ENCODE results near the gene RAD9A. TPM values are rescaled to one million over a fixed set of nuclear protein-coding genes. Genes with fewer than 3 reads are reported as not detected.

RAD9A gene
- total RNA-seq, 1 donor from 2014 or later: 12.1 TPM

- H3K27me3 Mint-ChIP-seq (ENCODE audit: unreplicated experiment): peaks cover 15% of the 10 kb centered on the region
- no peaks in the 10 kb centered on the region for H3K36me3 Mint-ChIP-seq (ENCODE audit: unreplicated experiment)
- peaks cover 6% of the 10 kb centered on the region for H3K4me1 Mint-ChIP-seq (ENCODE audit: low read depth, unreplicated experiment)
- TF ChIP-seq CTCF (IDR thresholded peaks at IDR 0.05; ENCODE audit: partially characterized antibody, unreplicated experiment): no peak
- H3K4me3 Mint-ChIP-seq (ENCODE audit: unreplicated experiment): no peak overlapping the region
- DNase-seq: no peak
- no peak overlapping the region for H3K27ac Mint-ChIP-seq (ENCODE audit: unreplicated experiment)
- H3K9me3 Mint-ChIP-seq (ENCODE audit: unreplicated experiment): no peaks in the 10 kb centered on the region
Observed at GRCh38 chr11:67412495-67413179, 20.9 kb downstream of the RAD9A start.

GRCh38 chr11:67413266-67413849 lies 21.6 kb downstream of the RAD9A start:
- no peaks in the 10 kb centered on the region for H3K9me3 Mint-ChIP-seq (ENCODE audit: unreplicated experiment)
- peaks cover 19% of the 10 kb centered on the region for H3K27me3 Mint-ChIP-seq (ENCODE audit: unreplicated experiment)
- peaks cover 6% of the 10 kb centered on the region for H3K4me1 Mint-ChIP-seq (ENCODE audit: low read depth, unreplicated experiment)
- peak overlapping the region; percentile 55 for H3K27ac Mint-ChIP-seq (ENCODE audit: unreplicated experiment)
- H3K4me3 Mint-ChIP-seq (ENCODE audit: unreplicated experiment): peak overlapping the region; percentile 44
- TF ChIP-seq CTCF (IDR thresholded peaks at IDR 0.05; ENCODE audit: partially characterized antibody, unreplicated experiment): no peak
- no peak for DNase-seq
- H3K36me3 Mint-ChIP-seq (ENCODE audit: unreplicated experiment): no peaks in the 10 kb centered on the region

DNA sequence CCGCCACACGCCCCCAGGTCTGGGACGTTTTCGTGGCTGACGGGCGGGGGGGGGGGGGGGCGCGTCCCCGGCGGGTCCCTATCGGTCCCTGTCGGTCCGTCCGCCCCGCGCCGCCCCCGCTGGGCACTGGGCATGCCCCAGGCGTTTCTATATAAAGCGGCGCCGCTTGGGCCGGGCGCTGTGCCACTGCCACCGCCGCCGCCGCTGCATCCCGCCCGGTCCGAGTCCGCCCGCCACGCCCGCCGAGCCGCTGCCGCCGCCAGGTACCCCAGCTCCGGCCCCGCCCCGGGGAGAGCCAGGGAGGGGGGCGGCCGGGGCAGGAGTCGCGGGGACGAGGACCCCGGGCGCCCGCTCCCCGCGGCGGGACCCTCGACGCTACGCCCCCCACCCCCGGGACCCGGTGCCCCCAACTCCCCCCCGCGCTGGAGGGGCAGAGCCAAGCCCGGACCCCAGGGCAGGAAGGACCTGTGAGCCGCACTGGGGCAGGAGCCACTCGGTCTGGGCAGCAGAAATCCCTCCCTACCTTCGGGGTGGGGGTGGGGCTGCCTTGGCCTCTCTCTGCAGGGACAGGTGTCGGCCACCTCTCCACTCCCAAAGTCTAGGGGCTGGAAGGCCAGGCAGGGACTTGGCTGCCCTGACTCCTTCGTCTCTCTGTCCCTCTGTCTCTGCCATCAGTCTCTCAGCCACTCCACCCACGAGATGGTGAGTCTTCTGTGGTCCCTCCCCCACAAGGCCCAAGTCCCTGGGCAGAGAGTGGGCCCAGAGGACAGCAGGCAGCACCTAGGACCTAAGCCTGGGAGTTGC lies 23.9 kb downstream of the RAD9A start, which contains the start of gene CARNS1:
Gene CARNS1, plus strand, starts transcription at position 178 of the 804 bp plus-strand sequence. Its CDS starts 522 bp downstream, at position 700.
- H3K4me1 Mint-ChIP-seq (ENCODE audit: low read depth, unreplicated experiment): peaks cover 6% of the 10 kb centered on the region
- no peak for DNase-seq
- no peak for TF ChIP-seq CTCF (IDR thresholded peaks at IDR 0.05; ENCODE audit: partially characterized antibody, unreplicated experiment)
- H3K27me3 Mint-ChIP-seq (ENCODE audit: unreplicated experiment): peaks cover 19% of the 10 kb centered on the region
- no peaks in the 10 kb centered on the region for H3K9me3 Mint-ChIP-seq (ENCODE audit: unreplicated experiment)
- H3K27ac Mint-ChIP-seq (ENCODE audit: unreplicated experiment): no peak within 1 kb of the TSS
- H3K4me3 Mint-ChIP-seq (ENCODE audit: unreplicated experiment): peak within 1 kb of the TSS; percentile 19
- no peaks in the 10 kb centered on the region for H3K36me3 Mint-ChIP-seq (ENCODE audit: unreplicated experiment)

- H3K36me3 Mint-ChIP-seq (ENCODE audit: unreplicated experiment): no peaks in the 10 kb centered on the region
Observed at GRCh38 chr11:67416416-67417335, 24.9 kb downstream of the RAD9A start.

More at GRCh38 chr11:67416416-67417335, 24.9 kb downstream of the RAD9A start:
- H3K4me3 Mint-ChIP-seq (ENCODE audit: unreplicated experiment): peak overlapping the region; percentile 46
- no peak for TF ChIP-seq CTCF (IDR thresholded peaks at IDR 0.05; ENCODE audit: partially characterized antibody, unreplicated experiment)
- no peaks in the 10 kb centered on the region for H3K9me3 Mint-ChIP-seq (ENCODE audit: unreplicated experiment)
- H3K4me1 Mint-ChIP-seq (ENCODE audit: low read depth, unreplicated experiment): peaks cover 6% of the 10 kb centered on the region
- no peak for DNase-seq
- H3K27me3 Mint-ChIP-seq (ENCODE audit: unreplicated experiment): peaks cover 20% of the 10 kb centered on the region
- no peak overlapping the region for H3K27ac Mint-ChIP-seq (ENCODE audit: unreplicated experiment)

Data from glutamatergic neuron (in vitro differentiated cells).